ENCODE data around the gene COMMD8.
"Not testable (repeated sequence)": the region's sequence is repeated elsewhere in the genome, so short reads cannot be mapped to it uniquely, and the experiment has no call there.

- TF ChIP-seq CEBPB (IDR thresholded peaks at IDR 0.05; ENCODE audit: borderline replicate concordance in 1 of 2, low read depth in 2 of 2, low read length in 2 of 2); REST (IDR thresholded peaks at IDR 0.05; ENCODE audit: low read depth, low read length); CBX3 (IDR thresholded peaks at IDR 0.05; ENCODE audit: borderline replicate concordance, low read depth); CTCF (IDR thresholded peaks at IDR 0.05 in 2 of 3, conservative IDR thresholded peaks at IDR 0.05 in 1 of 3; ENCODE audit: control insufficient read depth in 2 of 3, extremely low read depth in 1 of 3, insufficient read depth in 1 of 3, low read depth in 3 of 3, low read length in 3 of 3); RAD21 (IDR thresholded peaks at IDR 0.05; ENCODE audit: insufficient read depth, low read depth, low read length); POLR2A (IDR thresholded peaks at IDR 0.05; ENCODE audit: low read depth, low read length); MEF2A (IDR thresholded peaks at IDR 0.05; ENCODE audit: insufficient read depth, low read depth, low read length); BACH1 (IDR thresholded peaks at IDR 0.05; ENCODE audit: borderline replicate concordance): not testable (repeated sequence)
Measured at GRCh38 chr4:47486727-47487126, 23.2 kb upstream of the COMMD8 start.
